H9 (cell line): ENCODE measurements around the gene GDPD4. TPM values are rescaled to one million over a fixed set of nuclear protein-coding genes. Genes with fewer than 3 reads are reported as not detected.

Experiments used
- DNase-seq: peaks from one replicate; pipeline ENCODE4 v3.0.0-alpha.2; 2017
- H2AFZ ChIP-seq: one replicate; pipeline ENCODE4 v1.6.1; 2013; ENCODE audit warnings: mild to moderate bottlenecking, low read length, control low read depth, moderate library complexity
- H2AK5ac ChIP-seq: 2 replicates; pipeline ENCODE4 v1.6.1; 2013; ENCODE audit warnings: low read length, control low read depth, mixed read lengths; ENCODE audit not compliant: insufficient read length
- H2BK120ac ChIP-seq: one replicate; pipeline ENCODE4 v1.6.1; 2013; ENCODE audit warnings: low read depth, mild to moderate bottlenecking, low read length, control low read depth, inconsistent platforms; ENCODE audit not compliant: poor library complexity, severe bottlenecking
- H2BK12ac ChIP-seq: 2 replicates; pipeline ENCODE4 v1.6.1; 2013; ENCODE audit warnings: low read length, control low read depth, mixed read lengths, low read depth; ENCODE audit not compliant: insufficient read length
- H2BK15ac ChIP-seq: 2 replicates; pipeline ENCODE4 v1.6.1; 2013; ENCODE audit warnings: low read depth, low read length, control low read depth
- H2BK20ac ChIP-seq: one replicate; pipeline ENCODE4 v1.6.1; 2013; ENCODE audit warnings: low read depth, mild to moderate bottlenecking, low read length, control low read depth, inconsistent platforms; ENCODE audit not compliant: poor library complexity, severe bottlenecking
- H2BK5ac ChIP-seq: 2 replicates; pipeline ENCODE4 v1.6.1; 2013; ENCODE audit warnings: low read length, control low read depth, mixed read lengths; ENCODE audit not compliant: insufficient read length
- H3K14ac ChIP-seq: 2 replicates; pipeline ENCODE4 v1.6.1; 2013; ENCODE audit warnings: low read length, control low read depth; ENCODE audit not compliant: insufficient read depth
- H3K18ac ChIP-seq: 2 replicates; pipeline ENCODE4 v1.6.1; 2013; ENCODE audit warnings: low read depth, mild to moderate bottlenecking, mixed read lengths, low read length, control low read depth; ENCODE audit not compliant: insufficient read length
- H3K23ac ChIP-seq: 2 replicates; pipeline ENCODE4 v1.6.1; 2013; ENCODE audit warnings: low read length, control low read depth, mixed read lengths, low read depth; ENCODE audit not compliant: insufficient read length
- H3K23me2 ChIP-seq: 2 replicates; pipeline ENCODE4 v1.6.1; 2013; ENCODE audit warnings: low read depth, mild to moderate bottlenecking, mixed read lengths, low read length, control low read depth; ENCODE audit not compliant: insufficient read length, poor library complexity, severe bottlenecking
- H3K27ac ChIP-seq: 2 replicates; pipeline ENCODE4 v1.5.1; 2013; ENCODE audit warnings: low read length, control low read depth, mixed read lengths, low read depth; ENCODE audit not compliant: insufficient read length
- H3K27me3 ChIP-seq: 2 replicates; pipeline ENCODE4 v1.6.1; 2013; ENCODE audit warnings: low read length, control low read depth, inconsistent platforms; ENCODE audit not compliant: insufficient read depth
- H3K4ac ChIP-seq: 2 replicates; pipeline ENCODE4 v1.6.1; 2013; ENCODE audit warnings: low read depth, mild to moderate bottlenecking, control low read depth, inconsistent platforms, low read length, moderate library complexity
- H3K4me1 ChIP-seq: 2 replicates; pipeline ENCODE4 v1.6.1; 2013; ENCODE audit warnings: low read length, control low read depth, inconsistent platforms; ENCODE audit not compliant: insufficient read depth
- H3K4me2 ChIP-seq: 2 replicates; pipeline ENCODE4 v1.6.1; 2013; ENCODE audit warnings: low read length, control low read depth, mixed read lengths; ENCODE audit not compliant: insufficient read length, insufficient read depth
- H3K56ac ChIP-seq: 2 replicates; pipeline ENCODE4 v1.6.1; 2013; ENCODE audit warnings: low read depth, mild to moderate bottlenecking, mixed read lengths, low read length, control low read depth; ENCODE audit not compliant: insufficient read length
- H3K79me1 ChIP-seq: 2 replicates; pipeline ENCODE4 v1.6.1; 2013; ENCODE audit warnings: low read depth, mild to moderate bottlenecking, moderate library complexity, low read length, control low read depth, inconsistent platforms; ENCODE audit not compliant: insufficient read depth, poor library complexity, severe bottlenecking
- H3K79me2 ChIP-seq: 2 replicates; pipeline ENCODE4 v1.6.1; 2013; ENCODE audit warnings: low read length, control low read depth, inconsistent platforms; ENCODE audit not compliant: insufficient read depth
- H3K9ac ChIP-seq: 2 replicates; pipeline ENCODE4 v1.6.1; 2013; ENCODE audit warnings: low read length, control low read depth, mixed read lengths; ENCODE audit not compliant: insufficient read length; ENCODE audit errors: extremely low read depth
- H3K9me3 ChIP-seq: one replicate; pipeline ENCODE4 v1.6.1; 2013; ENCODE audit warnings: low read depth, low read length, inconsistent platforms; ENCODE audit not compliant: control insufficient read depth
- H3T11ph ChIP-seq: one replicate; pipeline ENCODE4 v1.6.1; 2013; ENCODE audit warnings: mild to moderate bottlenecking, low read length, control low read depth, inconsistent platforms
- H4K20me1 ChIP-seq: one replicate; pipeline ENCODE4 v1.6.1; 2013; ENCODE audit not compliant: control insufficient read depth, insufficient read length, insufficient read depth
- H4K5ac ChIP-seq: 2 replicates; pipeline ENCODE4 v1.6.1; 2013; ENCODE audit warnings: low read depth, mild to moderate bottlenecking, mixed read lengths, low read length, control low read depth; ENCODE audit not compliant: insufficient read length
- H4K8ac ChIP-seq: replicated peaks from 2 replicates; pipeline ENCODE4 v1.6.1; 2013; ENCODE audit warnings: low read length, control low read depth, mixed read lengths, low read depth; ENCODE audit not compliant: insufficient read length
- H4K91ac ChIP-seq: 2 replicates; pipeline ENCODE4 v1.6.1; 2013; ENCODE audit warnings: low read depth, mild to moderate bottlenecking, moderate library complexity, mixed read lengths, low read length, control low read depth; ENCODE audit not compliant: insufficient read length
- H3K27ac Mint-ChIP-seq, 3 experiments: 2 replicates in 2 of 3; 3 replicates in 1 of 3; pipeline ENCODE4 v1.8.0; 2020 to 2021; ENCODE audit warnings: mixed read lengths in 3 of 3, mild to moderate bottlenecking in 1 of 3, moderate library complexity in 1 of 3
- H3K27me3 Mint-ChIP-seq: 2 replicates; pipeline ENCODE4 v1.8.0; 2021; ENCODE audit warnings: low read depth, mild to moderate bottlenecking, moderate library complexity, mixed read lengths
- H3K36me3 Mint-ChIP-seq, 3 experiments: 2 replicates in 2 of 3; 3 replicates in 1 of 3; pipeline ENCODE4 v1.8.0; 2020 to 2021; ENCODE audit warnings: low read depth in 3 of 3, mixed read lengths in 3 of 3; ENCODE audit not compliant: insufficient read depth in 1 of 3
- H3K4me1 Mint-ChIP-seq, 2 experiments: 2 replicates each; pipeline ENCODE4 v1.8.0; 2020; ENCODE audit warnings: mixed read lengths in 2 of 2
- H3K4me3 Mint-ChIP-seq, 2 experiments: 2 replicates in 1 of 2; 3 replicates in 1 of 2; pipeline ENCODE4 v1.8.0; 2020 to 2021; ENCODE audit warnings: mild to moderate bottlenecking in 2 of 2, mixed read lengths in 2 of 2, moderate library complexity in 1 of 2
- H3K9me3 Mint-ChIP-seq, 2 experiments: 2 replicates in 1 of 2; 3 replicates in 1 of 2; pipeline ENCODE4 v1.8.0; 2020; ENCODE audit warnings: mild to moderate bottlenecking in 2 of 2, mixed read lengths in 2 of 2, moderate library complexity in 1 of 2
- WGBS: extraction: QIAGEN DNeasy Blood & Tissue Kit; methylation state at CpG from one replicate; pipeline ENCODE4 v1.1.7; 2013; ENCODE audit warnings: missing lambda C conversion rate, low lambda C conversion rate, mixed read lengths; ENCODE audit not compliant: insufficient read length; ENCODE audit errors: extremely low coverage; 5-methylcytosine and 5-hydroxymethylcytosine counted together
- total RNA-seq: library from RNA; stranded (reverse); gene quantifications from 2 replicates; pipeline ENCODE4 v1.2.1, GENCODE V29; 2021
- TF ChIP-seq, protein P1 (sequence below): fragments of 200-600 bp; sonication (generic); conservative IDR thresholded peaks from 3 replicates; pipeline ENCODE4 v1.8.0; 2021; ENCODE audit warnings: antibody characterized with exemption, mild to moderate bottlenecking

Gene GDPD4
- total RNA-seq, 1 experiment from 2014 or later: not detected

DNA sequence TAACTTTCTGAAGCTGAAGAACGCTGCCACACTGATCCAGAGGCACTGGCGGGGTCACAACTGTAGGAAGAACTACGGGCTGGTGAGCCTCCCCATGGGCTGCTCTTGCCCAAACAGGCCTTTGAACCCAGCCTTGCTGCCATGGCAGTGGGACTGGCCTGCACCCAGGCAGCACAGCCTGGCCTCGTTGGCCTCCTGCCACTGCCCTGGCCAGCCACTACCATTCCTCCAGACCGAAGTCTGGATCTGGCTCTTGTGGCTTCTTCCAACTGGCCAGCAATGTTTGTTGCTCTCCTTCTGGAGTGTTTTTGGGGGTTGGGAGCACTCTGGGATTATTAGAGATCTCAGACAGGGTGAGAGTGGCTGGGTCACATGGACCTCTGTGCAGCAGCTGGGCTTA is 122.4 kb downstream of the GDPD4 start:
- H2AFZ ChIP-seq: no peak overlapping the region
- H3K27ac Mint-ChIP-seq: no peak overlapping the region
- no peak overlapping the region for H3K23ac ChIP-seq
- no peak overlapping the region for H3K4me2 ChIP-seq
- H2BK5ac ChIP-seq: no peak overlapping the region
- H4K20me1 ChIP-seq: no peaks in the 10 kb centered on the region
- TF ChIP-seq, protein P1, sequence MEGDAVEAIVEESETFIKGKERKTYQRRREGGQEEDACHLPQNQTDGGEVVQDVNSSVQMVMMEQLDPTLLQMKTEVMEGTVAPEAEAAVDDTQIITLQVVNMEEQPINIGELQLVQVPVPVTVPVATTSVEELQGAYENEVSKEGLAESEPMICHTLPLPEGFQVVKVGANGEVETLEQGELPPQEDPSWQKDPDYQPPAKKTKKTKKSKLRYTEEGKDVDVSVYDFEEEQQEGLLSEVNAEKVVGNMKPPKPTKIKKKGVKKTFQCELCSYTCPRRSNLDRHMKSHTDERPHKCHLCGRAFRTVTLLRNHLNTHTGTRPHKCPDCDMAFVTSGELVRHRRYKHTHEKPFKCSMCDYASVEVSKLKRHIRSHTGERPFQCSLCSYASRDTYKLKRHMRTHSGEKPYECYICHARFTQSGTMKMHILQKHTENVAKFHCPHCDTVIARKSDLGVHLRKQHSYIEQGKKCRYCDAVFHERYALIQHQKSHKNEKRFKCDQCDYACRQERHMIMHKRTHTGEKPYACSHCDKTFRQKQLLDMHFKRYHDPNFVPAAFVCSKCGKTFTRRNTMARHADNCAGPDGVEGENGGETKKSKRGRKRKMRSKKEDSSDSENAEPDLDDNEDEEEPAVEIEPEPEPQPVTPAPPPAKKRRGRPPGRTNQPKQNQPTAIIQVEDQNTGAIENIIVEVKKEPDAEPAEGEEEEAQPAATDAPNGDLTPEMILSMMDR: no peak
- no peak overlapping the region for H4K8ac ChIP-seq
- no peak overlapping the region for H3K27ac ChIP-seq
- peaks cover 2% of the 10 kb centered on the region for H3K27me3 Mint-ChIP-seq
- H3K79me2 ChIP-seq: no peaks in the 10 kb centered on the region
- peaks cover 7% of the 10 kb centered on the region; the same call in 1 of the 2 replicates for H3K4me1 ChIP-seq
- H3K18ac ChIP-seq: no peak overlapping the region
- no CpG with 5 or more reads among the region's 5 CpGs for WGBS
- no peak overlapping the region for H2BK120ac ChIP-seq
- no peak overlapping the region for H2BK15ac ChIP-seq
- H2AK5ac ChIP-seq: no peak overlapping the region
- H3K56ac ChIP-seq: no peak overlapping the region
- H4K91ac ChIP-seq: no peak overlapping the region
- no peaks in the 10 kb centered on the region; a peak in 1 of 5 replicates for H3K9me3 Mint-ChIP-seq
- H4K5ac ChIP-seq: no peak overlapping the region
- H3K27me3 ChIP-seq: peaks cover 2% of the 10 kb centered on the region; the same call in 1 of the 2 replicates
- H3K4me1 Mint-ChIP-seq: peaks cover 27 to 30% of the 10 kb centered on the region in 2 experiments
- no peaks in the 10 kb centered on the region for H3K9me3 ChIP-seq
- H3K4me3 Mint-ChIP-seq: no peak overlapping the region
- H3K79me1 ChIP-seq: no peaks in the 10 kb centered on the region
- no peak overlapping the region for H3K14ac ChIP-seq
- DNase-seq: no peak
- H3K4ac ChIP-seq: no peak overlapping the region
- no peak overlapping the region for H3T11ph ChIP-seq
- no peak overlapping the region for H2BK12ac ChIP-seq
- no peak overlapping the region for H2BK20ac ChIP-seq
- H3K9ac ChIP-seq: no peak overlapping the region
- no peaks in the 10 kb centered on the region for H3K23me2 ChIP-seq
- no peaks in the 10 kb centered on the region; a peak in 3 of 7 replicates for H3K36me3 Mint-ChIP-seq
